ENCODE results near the gene STARD3. TPM values are rescaled to one million over a fixed set of nuclear protein-coding genes. Genes with fewer than 3 reads are reported as not detected.

Gene STARD3
- total RNA-seq, 4 donors from 2014 or later, result 21.0 to 62.3 (median 26.0) TPM

DNA sequence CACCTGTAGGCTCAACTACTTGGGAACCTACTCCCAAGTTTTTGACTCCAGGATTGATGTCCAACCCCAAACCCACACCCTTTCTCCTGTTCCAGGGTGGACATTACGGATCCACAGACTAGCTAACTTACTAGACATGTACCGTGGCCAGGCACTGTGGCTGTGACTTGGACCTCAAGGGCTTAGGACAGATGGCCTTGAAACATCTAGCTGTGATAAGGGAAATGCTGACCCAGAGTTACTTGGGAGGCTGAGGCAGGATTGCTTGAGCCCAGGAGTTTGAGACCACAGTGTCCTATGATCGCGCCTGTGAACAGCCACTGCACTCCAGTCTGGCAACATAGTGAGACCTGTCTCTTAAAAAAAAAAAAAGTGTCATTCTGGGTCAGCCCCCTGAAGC lies 4.2 kb downstream of the STARD3 start:
- DNase-seq, result no peak
- H3K4me3 ChIP-seq, result no peak overlapping the region
- no peak for TF ChIP-seq POLR2A (IDR thresholded peaks at IDR 0.05)
- TF ChIP-seq, protein P1, sequence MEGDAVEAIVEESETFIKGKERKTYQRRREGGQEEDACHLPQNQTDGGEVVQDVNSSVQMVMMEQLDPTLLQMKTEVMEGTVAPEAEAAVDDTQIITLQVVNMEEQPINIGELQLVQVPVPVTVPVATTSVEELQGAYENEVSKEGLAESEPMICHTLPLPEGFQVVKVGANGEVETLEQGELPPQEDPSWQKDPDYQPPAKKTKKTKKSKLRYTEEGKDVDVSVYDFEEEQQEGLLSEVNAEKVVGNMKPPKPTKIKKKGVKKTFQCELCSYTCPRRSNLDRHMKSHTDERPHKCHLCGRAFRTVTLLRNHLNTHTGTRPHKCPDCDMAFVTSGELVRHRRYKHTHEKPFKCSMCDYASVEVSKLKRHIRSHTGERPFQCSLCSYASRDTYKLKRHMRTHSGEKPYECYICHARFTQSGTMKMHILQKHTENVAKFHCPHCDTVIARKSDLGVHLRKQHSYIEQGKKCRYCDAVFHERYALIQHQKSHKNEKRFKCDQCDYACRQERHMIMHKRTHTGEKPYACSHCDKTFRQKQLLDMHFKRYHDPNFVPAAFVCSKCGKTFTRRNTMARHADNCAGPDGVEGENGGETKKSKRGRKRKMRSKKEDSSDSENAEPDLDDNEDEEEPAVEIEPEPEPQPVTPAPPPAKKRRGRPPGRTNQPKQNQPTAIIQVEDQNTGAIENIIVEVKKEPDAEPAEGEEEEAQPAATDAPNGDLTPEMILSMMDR (IDR thresholded peaks at IDR 0.05), result no peak
- H3K27me3 ChIP-seq, result no peaks in the 10 kb centered on the region
- intact Hi-C loops (cut with DNase I; ENCODE audit: low total_unique reads), result no loop called here
- no peak overlapping the region for H3K27ac ChIP-seq
- H3K36me3 ChIP-seq, result no peaks in the 10 kb centered on the region
- peaks cover 7 to 14% of the 10 kb centered on the region in 2 donors for H3K4me1 ChIP-seq
- no peaks in the 10 kb centered on the region for H3K9me3 ChIP-seq

GRCh38 chr17:39641883-39642282 lies 4.9 kb downstream of the STARD3 start:
- no peak for DNase-seq
- H3K36me3 ChIP-seq, result no peaks in the 10 kb centered on the region
- H3K4me1 ChIP-seq, result peaks cover 7 to 11% of the 10 kb centered on the region in 2 donors
- intact Hi-C loops (cut with DNase I; ENCODE audit: low total_unique reads), result no loop called here
- H3K9me3 ChIP-seq, result no peaks in the 10 kb centered on the region
- no peak overlapping the region for H3K4me3 ChIP-seq
- no peaks in the 10 kb centered on the region for H3K27me3 ChIP-seq
- no peak overlapping the region for H3K27ac ChIP-seq
- TF ChIP-seq, protein P1 (IDR thresholded peaks at IDR 0.05), result no peak
- TF ChIP-seq POLR2A (IDR thresholded peaks at IDR 0.05), result no peak

DNA sequence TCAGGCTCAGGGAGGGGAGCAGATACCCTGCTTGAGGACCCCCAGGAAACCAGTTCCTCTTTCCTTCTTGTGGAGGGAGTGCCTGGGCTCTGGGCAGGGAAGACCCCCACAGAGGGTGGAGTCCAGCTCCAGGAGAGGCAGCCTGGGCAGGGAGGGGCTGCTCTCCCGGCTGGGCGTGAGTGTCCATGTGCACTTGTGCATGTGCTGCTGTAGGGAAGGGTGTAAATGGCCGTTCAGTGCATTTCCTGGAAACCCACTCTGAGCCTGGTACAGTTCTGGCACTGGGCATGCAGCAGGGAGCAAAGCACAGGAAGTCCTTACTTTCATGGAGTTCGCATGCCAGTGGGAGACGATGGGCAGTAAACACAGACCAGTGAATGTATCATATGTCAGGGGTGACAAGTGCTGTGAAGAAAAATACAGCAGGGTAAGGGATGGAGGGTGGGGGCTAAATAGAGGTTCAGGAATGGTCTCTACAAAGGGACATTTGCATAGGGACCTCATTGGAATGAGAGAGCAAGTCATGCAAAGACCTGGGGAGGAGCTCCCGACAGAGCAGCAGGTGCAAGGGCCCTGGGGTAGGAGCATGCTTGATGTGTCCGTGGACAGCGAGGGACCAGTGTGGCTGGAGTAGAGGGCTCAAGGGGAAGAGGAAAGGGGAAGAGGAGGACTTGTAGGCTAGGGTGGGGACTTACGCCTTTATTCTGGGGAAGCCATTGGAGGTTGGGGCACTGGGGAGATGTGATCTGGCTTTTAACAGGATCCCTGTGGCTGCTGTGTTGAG lies 5.5 kb downstream of the STARD3 start:
- intact Hi-C loops (cut with DNase I; ENCODE audit: low total_unique reads), result no loop called here
- Histone ChIP-seq H3K27ac (no peak overlapping the region), H3K4me1 (peaks cover 7 to 11% of the 10 kb centered on the region in 2 donors)

GRCh38 chr17:39643271-39643670 lies 6.3 kb downstream of the STARD3 start:
- Histone ChIP-seq H3K27me3 (no peaks in the 10 kb centered on the region), H3K36me3 (no peaks in the 10 kb centered on the region), H3K4me1 (peaks cover 3 to 5% of the 10 kb centered on the region in 2 donors), H3K9me3 (no peaks in the 10 kb centered on the region), H3K4me3 (no peak overlapping the region), H3K27ac (no peak overlapping the region)
- TF ChIP-seq, protein P1 (IDR thresholded peaks at IDR 0.05), result no peak
- no peak for DNase-seq
- intact Hi-C loops (cut with DNase I; ENCODE audit: low total_unique reads), result no loop called here

More for the DNA sequence above, 5.5 kb downstream of the STARD3 start:
- Histone ChIP-seq H3K4me3 (no peak overlapping the region), H3K9me3 (no peaks in the 10 kb centered on the region), H3K36me3 (no peaks in the 10 kb centered on the region), H3K27me3 (no peaks in the 10 kb centered on the region)
- DNase-seq, result no peak
- TF ChIP-seq, protein P1 (IDR thresholded peaks at IDR 0.05), result no peak
- no peak for TF ChIP-seq POLR2A (IDR thresholded peaks at IDR 0.05)

DNA sequence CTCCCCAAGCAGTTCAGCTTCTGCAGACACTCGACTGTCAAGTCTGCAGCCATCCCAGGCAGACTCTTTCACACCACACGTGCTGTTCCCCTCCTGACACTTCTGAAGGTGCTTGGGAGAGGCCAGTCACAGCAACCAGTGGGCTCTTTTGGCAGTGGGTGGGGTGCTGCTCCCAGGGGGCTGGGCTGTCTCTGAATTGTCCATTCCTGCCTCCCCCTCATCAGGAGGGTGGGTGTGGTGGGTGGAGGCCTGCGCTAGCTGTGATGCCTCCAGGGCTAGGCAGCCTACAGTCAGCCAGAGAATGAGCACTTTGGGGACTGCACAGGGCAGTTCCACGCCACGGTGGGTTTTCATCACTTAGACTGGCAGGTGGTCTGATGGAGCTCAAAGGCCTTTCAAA lies 10.3 kb downstream of the STARD3 start:
- Histone ChIP-seq H3K9me3 (no peaks in the 10 kb centered on the region), H3K36me3 (no peaks in the 10 kb centered on the region), H3K4me1 (no peaks in the 10 kb centered on the region), H3K4me3 (no peak overlapping the region), H3K27ac (no peak overlapping the region), H3K27me3 (no peaks in the 10 kb centered on the region)
- intact Hi-C loops (cut with DNase I; ENCODE audit: low total_unique reads), result no loop called here
- TF ChIP-seq POLR2A (IDR thresholded peaks at IDR 0.05), result no peak
- TF ChIP-seq, protein P1 (IDR thresholded peaks at IDR 0.05), result no peak
- no peak for DNase-seq
